GM19193 (cell line): ENCODE results near the gene HRAS.

Experiments
- POLR2A ChIP-seq: IDR thresholded peaks from 4 replicates; pipeline ENCODE4 v1.6.1; 2011; ENCODE audit not compliant: insufficient read depth, insufficient read length; ENCODE audit errors: extremely low read depth

Gene HRAS

GRCh38 chr11:502288-503178 lies 32.8 kb downstream of the HRAS start:
- TF ChIP-seq POLR2A = peak; percentile 7

GRCh38 chr11:501683-502287 lies 33.6 kb downstream of the HRAS start:
- no peak for TF ChIP-seq POLR2A

GRCh38 chr11:501001-501682 lies 34.2 kb downstream of the HRAS start:
- no peak for TF ChIP-seq POLR2A

- TF ChIP-seq POLR2A = no peak
Observed at GRCh38 chr11:499201-500076, 35.9 kb downstream of the HRAS start.

GRCh38 chr11:498297-499181 lies 36.8 kb downstream of the HRAS start:
- no peak for TF ChIP-seq POLR2A

GRCh38 chr11:497565-498296 lies 37.6 kb downstream of the HRAS start:
- no peak for TF ChIP-seq POLR2A

- no peak for TF ChIP-seq POLR2A
Observed at GRCh38 chr11:496834-497564, 38.4 kb downstream of the HRAS start.

- TF ChIP-seq POLR2A = no peak
Observed at GRCh38 chr11:495537-495931, 39.8 kb downstream of the HRAS start.

GRCh38 chr11:494761-495536 lies 40.4 kb downstream of the HRAS start:
- TF ChIP-seq POLR2A = no peak

- TF ChIP-seq POLR2A = no peak
Observed at GRCh38 chr11:492427-493226, 42.7 kb downstream of the HRAS start.

- no peak for TF ChIP-seq POLR2A
Observed at GRCh38 chr11:491358-491757, 44.0 kb downstream of the HRAS start.
